Smooth muscle cell (in vitro differentiated cells): Measurements from ENCODE around the gene UROS. TPM values are rescaled to one million over a fixed set of nuclear protein-coding genes. Genes with fewer than 3 reads are reported as not detected.

ENCODE experiments used
- DNase-seq: peaks from one replicate; lab custom pipeline; 2025; ENCODE audit not compliant: unreplicated experiment; lab: John Stamatoyannopoulos, UW
- H2AFZ ChIP-seq: fragments of 200-600 bp; sonication (generic); 2 replicates; pipeline ENCODE4 v1.6.0; 2016; ENCODE audit warnings: antibody characterized with exemption, low read depth, mild to moderate bottlenecking
- H3F3A ChIP-seq: fragments of 200-600 bp; sonication (generic); 2 replicates; pipeline ENCODE4 v1.6.0; 2017; ENCODE audit warnings: antibody characterized with exemption, low read depth
- H3K27ac ChIP-seq: fragments of 200-600 bp; sonication (generic); 2 replicates; pipeline ENCODE4 v1.5.1; 2016; ENCODE audit warnings: low read depth, mild to moderate bottlenecking
- H3K27me3 ChIP-seq: fragments of 200-600 bp; sonication (generic); 2 replicates; pipeline ENCODE4 v1.6.1; 2016; ENCODE audit warnings: low read depth, mild to moderate bottlenecking
- H3K36me3 ChIP-seq: fragments of 200-600 bp; sonication (generic); 2 replicates; pipeline ENCODE4 v1.5.1; 2016; ENCODE audit warnings: low read depth
- H3K4me1 ChIP-seq: fragments of 200-600 bp; sonication (generic); 2 replicates; pipeline ENCODE4 v1.5.1; 2016; ENCODE audit warnings: low read depth
- H3K4me2 ChIP-seq: fragments of 200-600 bp; sonication (generic); 2 replicates; pipeline ENCODE4 v1.6.0; 2016; ENCODE audit warnings: mild to moderate bottlenecking
- H3K4me3 ChIP-seq: fragments of 200-600 bp; sonication (generic); 2 replicates; pipeline ENCODE4 v1.5.1; 2016; ENCODE audit warnings: mild to moderate bottlenecking
- H3K79me2 ChIP-seq: fragments of 200-600 bp; sonication (generic); 2 replicates; pipeline ENCODE4 v1.6.0; 2016; ENCODE audit warnings: low read depth, mild to moderate bottlenecking
- H3K9ac ChIP-seq: fragments of 200-600 bp; sonication (generic); 2 replicates; pipeline ENCODE4 v1.6.0; 2016; ENCODE audit warnings: low read depth
- H3K9me3 ChIP-seq: fragments of 200-600 bp; sonication (generic); replicated peaks from 2 replicates; pipeline ENCODE4 v1.5.1; 2016; ENCODE audit warnings: low read depth
- H4K20me1 ChIP-seq: fragments of 200-600 bp; sonication (generic); 2 replicates; pipeline ENCODE4 v1.6.0; 2016; ENCODE audit warnings: low read depth
- CTCF ChIP-seq: fragments of 200-600 bp; sonication (generic); IDR thresholded peaks from 2 replicates; pipeline ENCODE4 v1.5.1; 2017; ENCODE audit warnings: borderline replicate concordance, mild to moderate bottlenecking, antibody characterized with exemption; ENCODE audit not compliant: insufficient read depth, poor library complexity, severe bottlenecking
- WGBS: methylation state at CpG from one replicate; pipeline ENCODE4 v1.1.7; 2016; ENCODE audit warnings: low lambda C conversion rate; 5-methylcytosine and 5-hydroxymethylcytosine counted together
- polyA plus RNA-seq: library from polyadenylated mRNA; unstranded; fragments of >200 nt; fragmentation: Nextera tagmentation; extraction: Ambion mirVana; gene quantifications from 2 replicates; pipeline ENCODE4 v1.2.1, GENCODE V29; 2016
- total RNA-seq: library from RNA; depleted of rRNA; stranded (reverse); fragments of >200 nt; gene quantifications from 2 replicates; pipeline ENCODE4 v1.2.3, GENCODE V29; 2014

UROS gene
- total and polyA plus RNA-seq, 2 experiments from 2014 or later: 43.7 to 77.5 TPM

DNA sequence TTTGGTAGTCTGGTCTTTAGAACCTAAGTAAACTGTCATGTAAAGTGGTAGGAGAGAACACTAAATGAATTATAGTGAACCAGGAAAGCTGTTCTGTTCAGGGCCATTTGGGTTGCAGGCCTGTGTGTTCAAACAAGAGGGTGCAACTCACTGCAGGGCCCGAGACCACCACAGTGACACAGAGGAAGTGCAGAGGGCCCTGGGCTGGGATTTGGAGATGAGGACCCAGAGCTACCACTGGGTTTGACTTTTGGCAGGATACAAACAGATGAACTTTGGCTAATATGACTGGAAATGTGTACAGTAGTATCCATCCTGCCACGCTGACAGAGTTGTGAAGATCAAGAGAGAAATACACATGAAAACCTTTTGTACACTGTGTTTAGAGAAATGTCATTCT is 57.2 kb downstream of the UROS start:
- Histone ChIP-seq H3K4me1 (peaks cover 11% of the 10 kb centered on the region), H3K9ac (no peak overlapping the region), H3F3A (no peaks in the 10 kb centered on the region), H2AFZ (no peak overlapping the region), H3K27ac (no peak overlapping the region), H3K79me2 (no peaks in the 10 kb centered on the region), H3K36me3 (peaks cover 23% of the 10 kb centered on the region), H3K9me3 (no peaks in the 10 kb centered on the region), H3K4me3 (no peak overlapping the region), H3K4me2 (no peak overlapping the region), H4K20me1 (no peaks in the 10 kb centered on the region), H3K27me3 (no peaks in the 10 kb centered on the region)
- WGBS: 100% methylated on average over 2 of the region's 2 CpGs
- TF ChIP-seq CTCF: no peak
- DNase-seq: no peak

- H3K27ac ChIP-seq: no peak overlapping the region
These were observed 60.1 kb downstream of the UROS start for GRCh38 chr10:125762692-125763648.

GRCh38 chr10:125761961-125762360 is 61.1 kb downstream of the UROS start:
- H3K4me1 ChIP-seq: peaks cover 14% of the 10 kb centered on the region
- no peaks in the 10 kb centered on the region for H3K79me2 ChIP-seq
- no peaks in the 10 kb centered on the region for H3K27me3 ChIP-seq
- no peak for TF ChIP-seq CTCF
- H2AFZ ChIP-seq: no peak overlapping the region
- no peaks in the 10 kb centered on the region for H3K9me3 ChIP-seq
- no peak overlapping the region for H3K9ac ChIP-seq
- no peaks in the 10 kb centered on the region for H3F3A ChIP-seq
- no peak overlapping the region for H3K4me2 ChIP-seq
- no peak overlapping the region for H3K27ac ChIP-seq
- DNase-seq: no peak
- peaks cover 23% of the 10 kb centered on the region for H3K36me3 ChIP-seq
- H3K4me3 ChIP-seq: no peak overlapping the region
- no peaks in the 10 kb centered on the region for H4K20me1 ChIP-seq
- 91% methylated on average over 1 of the region's 1 CpG for WGBS

More at GRCh38 chr10:125762692-125763648, 60.1 kb downstream of the UROS start:
- no peak overlapping the region for H3K4me3 ChIP-seq
- no peaks in the 10 kb centered on the region for H4K20me1 ChIP-seq
- H3K4me1 ChIP-seq: peaks cover 14% of the 10 kb centered on the region
- no peak for DNase-seq
- H3K9ac ChIP-seq: no peak overlapping the region
- peaks cover 23% of the 10 kb centered on the region for H3K36me3 ChIP-seq
- no peaks in the 10 kb centered on the region for H3K27me3 ChIP-seq
- H3K9me3 ChIP-seq: no peaks in the 10 kb centered on the region
- 96% methylated on average over 24 of the region's 24 CpGs for WGBS
- H3K4me2 ChIP-seq: no peak overlapping the region
- TF ChIP-seq CTCF: no peak
- no peaks in the 10 kb centered on the region for H3F3A ChIP-seq
- H2AFZ ChIP-seq: no peak overlapping the region
- H3K79me2 ChIP-seq: no peaks in the 10 kb centered on the region
